Measurements from ENCODE around the gene TMEM87B.

GRCh38 chr2:112143150-112143549 is 88.1 kb downstream of the TMEM87B start:
- no peak for TF ChIP-seq CTCF (conservative IDR thresholded peaks at IDR 0.05; ENCODE audit: low read length)
- TF ChIP-seq EZH2phosphoT487 (IDR thresholded peaks at IDR 0.05; ENCODE audit: borderline replicate concordance, low read depth, low read length), result no peak

All from OCI-LY7 (cell line).